Brain microvascular endothelial cell (primary cell): ENCODE results near the gene TAS2R40.
"Not testable (repeated sequence)": the region's sequence is repeated elsewhere in the genome, so short reads cannot be mapped to it uniquely, and the experiment has no call there.

ENCODE experiments used
- DNase-seq: peaks from one replicate; pipeline ENCODE4 v3.0.0-alpha.2; 2020
- H3K27ac ChIP-seq: fragments of 250-450 bp; sonication (Bioruptor Pico); 2 replicates; pipeline ENCODE4 v1.5.1; 2020; ENCODE audit warnings: mild to moderate bottlenecking, moderate library complexity
- H3K27me3 ChIP-seq: fragments of 250-450 bp; sonication (Bioruptor Pico); replicated peaks from 2 replicates; pipeline ENCODE4 v1.5.1; 2020; ENCODE audit warnings: mild to moderate bottlenecking
- H3K36me3 ChIP-seq: fragments of 250-450 bp; sonication (Bioruptor Pico); replicated peaks from 2 replicates; pipeline ENCODE4 v1.5.1; 2020; ENCODE audit warnings: mild to moderate bottlenecking
- H3K4me3 ChIP-seq: 2 replicates; pipeline ENCODE4 v1.5.1; 2011; ENCODE audit warnings: low read depth, mild to moderate bottlenecking, control low read depth, low read length, moderate library complexity
- in situ Hi-C: cut with HindIII; loops from 2 replicates; pipeline ENCODE4 v1.10.0; 2017; ENCODE audit warnings: low sequenced_read_pairs, low pct_ligation_motif_present
- TF ChIP-seq, protein P1 (sequence below): IDR thresholded peaks from 2 replicates; pipeline ENCODE4 v1.5.1; 2011; ENCODE audit warnings: low read depth, mild to moderate bottlenecking, moderate library complexity, low read length, control low read depth, inconsistent platforms; ENCODE audit errors: missing control alignments

Gene TAS2R40

DNA sequence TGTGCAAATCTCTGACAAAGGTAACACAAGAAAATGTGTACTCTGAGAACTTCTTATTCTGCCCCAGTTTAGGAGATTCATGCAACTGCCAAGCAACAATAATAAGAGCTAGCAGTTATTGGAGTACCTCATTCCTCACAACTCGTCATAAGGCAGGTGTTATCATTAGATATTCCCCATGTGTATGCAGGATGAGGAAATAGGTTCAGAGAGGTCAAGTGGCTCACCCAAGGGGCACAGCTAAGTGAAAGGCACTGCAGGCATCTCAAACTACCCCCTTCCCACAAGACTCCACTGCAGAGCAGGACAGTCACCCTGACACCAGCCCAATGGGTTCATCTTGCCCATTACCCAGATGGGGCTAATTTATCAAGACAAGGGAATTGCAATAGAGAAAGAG, 40.1 kb downstream of the TAS2R40 start:
- Histone ChIP-seq H3K36me3 (no peaks in the 10 kb centered on the region), H3K4me3 (no peak overlapping the region), H3K27ac (no peak overlapping the region), H3K27me3 (no peaks in the 10 kb centered on the region)
- no peak for DNase-seq
- in situ Hi-C loops: no loop called here
- TF ChIP-seq, protein P1, sequence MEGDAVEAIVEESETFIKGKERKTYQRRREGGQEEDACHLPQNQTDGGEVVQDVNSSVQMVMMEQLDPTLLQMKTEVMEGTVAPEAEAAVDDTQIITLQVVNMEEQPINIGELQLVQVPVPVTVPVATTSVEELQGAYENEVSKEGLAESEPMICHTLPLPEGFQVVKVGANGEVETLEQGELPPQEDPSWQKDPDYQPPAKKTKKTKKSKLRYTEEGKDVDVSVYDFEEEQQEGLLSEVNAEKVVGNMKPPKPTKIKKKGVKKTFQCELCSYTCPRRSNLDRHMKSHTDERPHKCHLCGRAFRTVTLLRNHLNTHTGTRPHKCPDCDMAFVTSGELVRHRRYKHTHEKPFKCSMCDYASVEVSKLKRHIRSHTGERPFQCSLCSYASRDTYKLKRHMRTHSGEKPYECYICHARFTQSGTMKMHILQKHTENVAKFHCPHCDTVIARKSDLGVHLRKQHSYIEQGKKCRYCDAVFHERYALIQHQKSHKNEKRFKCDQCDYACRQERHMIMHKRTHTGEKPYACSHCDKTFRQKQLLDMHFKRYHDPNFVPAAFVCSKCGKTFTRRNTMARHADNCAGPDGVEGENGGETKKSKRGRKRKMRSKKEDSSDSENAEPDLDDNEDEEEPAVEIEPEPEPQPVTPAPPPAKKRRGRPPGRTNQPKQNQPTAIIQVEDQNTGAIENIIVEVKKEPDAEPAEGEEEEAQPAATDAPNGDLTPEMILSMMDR: no peak

DNA sequence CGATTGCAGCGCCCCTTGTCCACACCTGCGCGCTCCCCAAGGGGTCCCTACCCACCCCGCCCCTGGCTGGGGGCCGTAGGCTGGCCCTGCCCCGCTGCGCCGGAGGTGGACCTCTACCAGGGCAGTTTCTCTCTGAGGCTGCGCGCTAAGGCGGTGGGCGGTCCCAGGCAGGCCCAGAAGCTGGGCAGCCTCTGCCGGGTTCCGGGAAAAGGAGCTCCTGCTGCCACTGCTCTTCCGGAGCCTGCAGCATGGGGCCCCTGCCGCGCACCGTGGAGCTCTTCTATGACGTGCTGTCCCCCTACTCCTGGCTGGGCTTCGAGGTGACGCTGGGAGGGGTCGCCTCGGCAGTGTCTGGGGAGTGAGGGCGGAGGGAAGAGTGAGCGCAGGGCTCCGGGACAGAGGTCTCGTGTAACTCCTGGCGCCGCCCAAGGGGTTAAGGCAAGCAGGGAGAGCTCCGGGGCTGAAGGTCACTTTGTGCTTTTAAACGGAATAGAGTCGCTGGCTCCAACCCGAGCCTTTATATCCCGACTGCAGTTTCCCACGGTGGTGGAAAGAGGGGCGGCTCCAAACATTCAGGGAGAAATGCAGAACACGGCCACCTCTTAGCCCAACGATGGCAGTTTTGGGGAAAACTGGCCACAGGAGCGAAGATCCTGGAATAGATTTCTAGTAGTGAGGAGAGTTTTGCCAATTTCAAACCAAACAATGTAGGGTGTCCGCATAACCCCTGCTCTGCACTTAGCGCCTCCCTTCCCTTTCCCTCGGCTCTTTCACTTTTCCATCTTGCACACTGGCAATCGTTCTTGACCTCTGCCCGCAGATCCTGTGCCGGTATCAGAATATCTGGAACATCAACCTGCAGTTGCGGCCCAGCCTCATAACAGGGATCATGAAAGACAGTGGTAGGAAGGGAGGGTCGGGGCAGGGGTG, 41.7 kb downstream of the TAS2R40 start, which contains the start of gene GSTK1:
Gene GSTK1, plus strand, starts transcription at position 176 of the 930 bp plus-strand sequence. Its CDS starts 73 bp downstream, at position 249.
- TF ChIP-seq, protein P1: no peak
- H3K4me3 ChIP-seq: peak within 1 kb of the TSS; percentile 92
- H3K36me3 ChIP-seq: peaks cover 13% of the 10 kb centered on the region
- in situ Hi-C loops: no loop called here
- no peaks in the 10 kb centered on the region for H3K27me3 ChIP-seq
- peak; percentile 56 for DNase-seq
- peak within 1 kb of the TSS; percentile 10 for H3K27ac ChIP-seq

DNA sequence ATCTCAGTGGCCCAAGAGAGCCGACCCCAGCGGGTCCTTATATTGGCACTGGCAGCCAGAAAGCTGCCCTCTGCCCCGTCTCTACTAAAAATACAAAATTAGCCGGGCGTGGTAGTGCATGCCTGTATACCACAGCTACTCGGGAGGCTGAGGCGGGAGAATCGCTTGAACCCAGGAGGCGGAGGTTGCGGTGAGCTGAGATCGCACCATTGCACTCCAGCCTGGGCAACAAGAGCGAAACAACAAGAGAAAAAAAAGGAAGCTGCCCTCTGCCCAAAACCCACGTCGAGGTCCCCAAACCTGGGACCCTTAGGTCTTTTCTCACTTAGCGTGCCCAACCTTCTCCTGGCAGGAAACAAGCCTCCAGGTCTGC, 42.3 kb downstream of the TAS2R40 start:
- H3K27me3 ChIP-seq, DNase-seq, H3K27ac ChIP-seq, in situ Hi-C loops: not testable (repeated sequence)
- Histone ChIP-seq H3K36me3 (peaks cover 18% of the 10 kb centered on the region), H3K4me3 (peak overlapping the region; percentile 92)

DNA sequence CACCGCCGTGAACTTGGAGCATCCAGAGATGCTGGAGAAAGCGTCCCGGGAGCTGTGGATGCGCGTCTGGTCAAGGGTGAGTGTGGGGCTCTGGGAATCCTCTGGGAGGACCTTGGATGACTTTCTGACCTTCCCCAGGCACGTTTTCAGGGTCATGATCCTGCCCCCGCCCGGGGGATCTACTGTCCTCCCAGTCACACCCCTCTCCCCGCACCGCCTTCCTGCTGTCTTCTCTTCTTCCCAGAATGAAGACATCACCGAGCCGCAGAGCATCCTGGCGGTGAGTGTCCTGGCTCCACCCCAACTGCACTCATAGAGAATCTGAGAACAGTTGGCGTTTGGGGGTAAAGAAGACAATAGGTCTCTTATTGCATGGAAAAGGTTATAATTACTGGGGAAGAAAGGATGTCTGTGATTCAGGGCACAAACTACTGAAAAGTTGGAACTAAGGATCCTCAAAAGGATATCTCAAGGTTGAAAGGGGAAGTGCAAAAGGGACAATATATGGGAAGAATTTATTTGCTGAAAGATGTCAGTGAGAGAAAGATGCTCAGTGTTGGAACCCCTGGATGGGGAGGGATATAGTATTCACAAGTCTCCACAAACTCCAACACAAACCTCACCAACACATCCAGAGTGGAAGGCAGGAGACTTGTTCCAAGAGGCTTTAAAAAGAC, 43.3 kb downstream of the TAS2R40 start:
- in situ Hi-C loops: no loop called here
- TF ChIP-seq, protein P1: no peak
- no peak overlapping the region for H3K27ac ChIP-seq
- H3K27me3 ChIP-seq: no peaks in the 10 kb centered on the region
- no peak overlapping the region for H3K4me3 ChIP-seq
- no peak for DNase-seq
- peaks cover 20% of the 10 kb centered on the region for H3K36me3 ChIP-seq

DNA sequence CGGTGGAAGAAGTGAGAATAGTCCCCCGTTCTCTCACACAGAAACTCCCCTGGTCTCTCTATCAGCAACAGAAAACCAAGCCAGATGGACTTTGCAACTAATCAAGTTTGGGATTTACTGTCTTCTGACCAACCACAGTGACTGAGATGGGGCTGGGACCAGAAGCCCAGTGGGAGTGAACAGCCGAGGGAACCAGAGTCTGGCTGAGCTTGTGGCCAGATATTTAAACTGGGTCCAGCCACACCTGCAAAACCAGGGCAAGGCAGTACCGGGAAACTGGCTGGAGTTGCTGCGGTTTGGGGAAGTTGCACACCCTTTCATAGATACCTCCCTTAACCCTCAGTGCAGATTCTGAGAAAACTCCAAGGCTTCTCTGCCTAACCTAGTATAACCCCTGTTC, 47.4 kb downstream of the TAS2R40 start:
- Histone ChIP-seq H3K27ac (no peak overlapping the region), H3K27me3 (no peaks in the 10 kb centered on the region), H3K36me3 (peaks cover 20% of the 10 kb centered on the region), H3K4me3 (no peak overlapping the region)
- no peak for DNase-seq
- TF ChIP-seq, protein P1: no peak
- in situ Hi-C loops: no loop called here

DNA sequence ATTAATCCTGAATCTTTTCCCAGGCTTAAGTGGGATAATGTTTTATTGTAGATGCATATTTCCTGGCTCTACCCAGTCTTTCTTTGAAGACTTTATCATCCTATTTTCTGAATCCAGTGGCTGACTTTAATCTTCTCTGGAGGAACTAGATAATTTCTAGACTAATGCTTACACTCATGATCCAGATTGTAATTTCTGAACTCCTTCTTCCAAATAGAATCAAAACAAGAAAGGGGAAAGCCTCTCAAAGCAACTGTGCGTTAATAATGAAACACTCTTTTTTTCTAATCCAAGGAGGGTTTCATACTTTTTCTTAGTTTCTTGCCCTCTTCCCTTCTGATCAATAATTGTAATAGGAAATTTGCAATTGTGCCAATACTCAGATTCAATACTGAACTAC, 49.4 kb downstream of the TAS2R40 start:
- TF ChIP-seq, protein P1: no peak
- H3K4me3 ChIP-seq: no peak overlapping the region
- no peaks in the 10 kb centered on the region for H3K27me3 ChIP-seq
- H3K36me3 ChIP-seq: peaks cover 20% of the 10 kb centered on the region
- no peak for DNase-seq
- in situ Hi-C loops: no loop called here
- no peak overlapping the region for H3K27ac ChIP-seq
